ENCODE data around the gene CYBC1.

- TF ChIP-seq POLR2AphosphoS5 (IDR thresholded peaks at IDR 0.05) = peak; percentile 49 to 71 (median 69)
- no peak for TF ChIP-seq CTCF (IDR thresholded peaks at IDR 0.05 in 8 of 11, conservative IDR thresholded peaks at IDR 0.05 in 3 of 11)
Observed at GRCh38 chr17:82440469-82440981, 10.0 kb downstream of the CYBC1 start.

Data from spleen (tissue), 7 donors.